ENCODE measurements around the gene E2F6.

- TF ChIP-seq CTCF (IDR thresholded peaks at IDR 0.05) (no peak), POLR2AphosphoS5 (IDR thresholded peaks at IDR 0.05) (no peak)
Observed at GRCh38 chr2:11473659-11474433, 7.9 kb upstream of the E2F6 start.
